ENCODE results near the gene EEF2K. TPM values are rescaled to one million over a fixed set of nuclear protein-coding genes. Genes with fewer than 3 reads are reported as not detected.
A peak's percentile ranks its signal among the peaks of the same experiment; 100 is the strongest.

The EEF2K gene
- total and polyA plus RNA-seq, 7 donors: 3.6 to 54.8 (median 37.2) TPM

DNA sequence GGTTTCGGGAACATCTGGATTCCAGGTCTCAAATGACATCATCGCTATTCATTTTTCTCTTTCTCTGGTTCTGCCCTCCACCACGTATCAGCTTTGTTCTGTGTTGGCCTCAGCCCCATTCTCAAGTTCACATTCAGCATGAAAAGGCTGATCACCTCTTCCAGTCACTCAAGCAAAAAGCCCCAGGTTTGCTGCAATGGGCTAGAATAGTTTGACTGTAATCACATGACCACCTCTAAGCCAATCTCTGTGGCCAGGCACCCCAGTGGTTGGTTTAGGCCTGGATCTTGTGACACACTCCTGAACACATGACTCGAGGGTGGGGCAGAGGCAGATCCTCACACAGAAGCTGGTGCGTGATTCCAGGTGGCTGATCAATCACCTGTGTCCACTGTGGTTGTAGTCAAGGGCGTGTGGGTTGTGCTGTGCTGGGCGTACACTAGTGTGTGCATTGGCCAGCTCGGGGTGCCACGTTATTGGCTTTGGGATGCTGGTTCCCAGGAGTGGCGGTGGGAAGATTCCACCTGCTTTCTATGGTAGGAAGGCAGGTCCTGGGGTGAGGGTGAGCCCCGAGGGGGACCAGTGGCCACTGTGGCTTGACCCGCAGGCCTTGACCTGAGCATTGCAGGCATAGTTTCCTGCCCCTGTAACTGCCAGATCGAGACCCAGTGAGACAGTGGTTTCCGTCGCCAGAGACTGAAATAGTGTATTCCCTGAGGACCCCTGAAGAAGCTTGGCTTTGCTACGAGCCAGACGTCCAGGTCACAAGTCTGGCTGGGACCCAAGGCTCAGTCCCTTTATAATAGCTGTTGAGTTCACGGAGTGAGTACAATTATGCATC lies 12.0 kb downstream of the EEF2K start:
- no peak overlapping the region for H3K4me3 ChIP-seq
- no peaks in the 10 kb centered on the region for H3K36me3 ChIP-seq
- WGBS, 2 donors: 77 to 92% methylated on average over 18 of the region's 18 CpGs
- intact Hi-C loops (cut with DNase I): loop anchor here (10.0 kb wide), 1 partner anchor 703 kb away; no protein-coding TSS in a partner anchor
- peak overlapping the region; percentile 25 to 72 (median 60) for H3K27ac ChIP-seq
- TF ChIP-seq POLR2AphosphoS5 (IDR thresholded peaks at IDR 0.05) (no peak), EP300 (IDR thresholded peaks at IDR 0.05) (no peak), CTCF (IDR thresholded peaks at IDR 0.05) (no peak), POLR2A (IDR thresholded peaks at IDR 0.05) (no peak)
- H3K27me3 ChIP-seq: no peaks in the 10 kb centered on the region
- peak; percentile 82 for DNase-seq
- H3K4me1 ChIP-seq: peaks cover 0 to 71% (median 61%) of the 10 kb centered on the region in 4 donors
- no peaks in the 10 kb centered on the region for H3K9me3 ChIP-seq

GRCh38 chr16:22219389-22220068 lies 13.5 kb downstream of the EEF2K start:
- Histone ChIP-seq H3K27ac (peak overlapping the region in 3 of 4 donors; percentile 56 to 72 (median 64)), H3K27me3 (no peaks in the 10 kb centered on the region), H3K4me3 (no peak overlapping the region), H3K4me1 (peaks cover 0 to 61% (median 50%) of the 10 kb centered on the region in 4 donors), H3K36me3 (no peaks in the 10 kb centered on the region), H3K9me3 (no peaks in the 10 kb centered on the region)
- TF ChIP-seq POLR2AphosphoS5 (IDR thresholded peaks at IDR 0.05) (no peak), CTCF (IDR thresholded peaks at IDR 0.05) (no peak), EP300 (IDR thresholded peaks at IDR 0.05) (no peak)
- DNase-seq: no peak
- WGBS, 2 donors: 95% methylated on average over 3 of the region's 3 CpGs
- intact Hi-C loops (cut with DNase I): loop anchor here (10.0 kb wide), 1 partner anchor 705 kb away; no protein-coding TSS in a partner anchor

DNA sequence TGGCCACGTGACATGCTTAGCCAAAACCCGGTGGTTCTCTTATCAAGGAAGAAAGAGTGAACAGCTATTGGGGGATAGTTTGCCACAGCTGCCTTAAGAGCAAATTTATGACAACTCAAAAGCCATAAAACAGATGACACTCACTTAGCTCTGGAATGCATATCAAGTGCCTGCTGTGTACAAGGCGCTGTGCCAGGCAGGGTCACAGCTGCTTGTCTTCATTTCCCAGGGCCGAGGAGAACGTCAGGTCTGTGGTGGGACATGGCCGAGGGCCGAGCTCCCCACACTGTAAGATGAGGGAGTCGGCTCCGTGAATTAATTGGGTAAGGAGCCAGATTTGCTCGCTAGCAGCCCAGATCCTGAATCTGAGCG lies 14.0 kb downstream of the EEF2K start:
- peak overlapping the region in 3 of 4 donors; percentile 56 to 72 (median 64) for H3K27ac ChIP-seq
- H3K4me1 ChIP-seq: peaks cover 0 to 61% (median 51%) of the 10 kb centered on the region in 4 donors
- peak; percentile 86 for DNase-seq
- no peak overlapping the region for H3K4me3 ChIP-seq
- H3K9me3 ChIP-seq: no peaks in the 10 kb centered on the region
- H3K36me3 ChIP-seq: no peaks in the 10 kb centered on the region
- no peaks in the 10 kb centered on the region for H3K27me3 ChIP-seq
- WGBS, 2 donors: 28 to 56% methylated on average over 11 of the region's 11 CpGs
- intact Hi-C loops (cut with DNase I): no loop called here
- no peak for TF ChIP-seq POLR2A (IDR thresholded peaks at IDR 0.05)
- TF ChIP-seq CTCF (IDR thresholded peaks at IDR 0.05): no peak
- TF ChIP-seq EP300 (IDR thresholded peaks at IDR 0.05): peak in 2 of 4 donors; percentile 15 to 36
- peak in 3 of 4 donors; percentile 54 to 72 (median 72) for TF ChIP-seq POLR2AphosphoS5 (IDR thresholded peaks at IDR 0.05)

GRCh38 chr16:22220714-22221113 lies 14.6 kb downstream of the EEF2K start:
- intact Hi-C loops (cut with DNase I): no loop called here
- H3K4me1 ChIP-seq: peaks cover 0 to 62% (median 52%) of the 10 kb centered on the region in 4 donors
- peak overlapping the region; percentile 56 to 72 (median 62) for H3K27ac ChIP-seq
- no peak overlapping the region for H3K4me3 ChIP-seq
- H3K36me3 ChIP-seq: peaks cover 0 to 4% (median 0%) of the 10 kb centered on the region in 4 donors
- WGBS, 2 donors: 87 to 90% methylated on average over 9 of the region's 9 CpGs
- DNase-seq: no peak
- TF ChIP-seq EP300 (IDR thresholded peaks at IDR 0.05) (no peak), POLR2A (IDR thresholded peaks at IDR 0.05) (no peak), POLR2AphosphoS5 (IDR thresholded peaks at IDR 0.05) (no peak), CTCF (IDR thresholded peaks at IDR 0.05) (no peak)
- no peaks in the 10 kb centered on the region for H3K27me3 ChIP-seq
- no peaks in the 10 kb centered on the region for H3K9me3 ChIP-seq

Data from sigmoid colon (tissue), 7 donors.